Loucy (cell line): ENCODE results near the gene TAOK2.

Experiments used
- H2AFZ ChIP-seq: fragments of 200-600 bp; sonication (generic); 2 replicates; pipeline ENCODE4 v1.6.0; 2016; ENCODE audit warnings: antibody characterized with exemption, mild to moderate bottlenecking, low read length, moderate library complexity
- H3F3A ChIP-seq: fragments of 200-600 bp; 2 replicates; pipeline ENCODE4 v1.6.0; 2016; ENCODE audit warnings: antibody characterized with exemption, low read depth, mild to moderate bottlenecking
- H3K27me3 ChIP-seq: fragments of 200-600 bp; sonication (generic); 2 replicates; pipeline ENCODE4 v1.6.1; 2014; ENCODE audit warnings: low read length, mild to moderate bottlenecking; ENCODE audit not compliant: insufficient read depth, poor library complexity, severe bottlenecking
- H3K36me3 ChIP-seq: fragments of 200-600 bp; sonication (generic); 2 replicates; pipeline ENCODE4 v1.6.1; 2016; ENCODE audit warnings: low read length; ENCODE audit not compliant: insufficient read depth
- H3K4me1 ChIP-seq: fragments of 200-600 bp; sonication (generic); 2 replicates; pipeline ENCODE4 v1.5.1; 2014; ENCODE audit warnings: low read length, mild to moderate bottlenecking; ENCODE audit not compliant: insufficient read depth, poor library complexity, severe bottlenecking
- H3K4me2 ChIP-seq: fragments of 200-600 bp; sonication (generic); 2 replicates; pipeline ENCODE4 v1.6.0; 2014; ENCODE audit warnings: antibody characterized with exemption, low read length, low read depth, mild to moderate bottlenecking; ENCODE audit not compliant: poor library complexity, severe bottlenecking
- H3K4me3 ChIP-seq: fragments of 200-600 bp; sonication (generic); 2 replicates; pipeline ENCODE4 v1.5.1; 2014; ENCODE audit warnings: low read length, mild to moderate bottlenecking, mixed read lengths; ENCODE audit not compliant: poor library complexity, severe bottlenecking
- H3K79me2 ChIP-seq: fragments of 200-600 bp; sonication (generic); 2 replicates; pipeline ENCODE4 v1.6.1; 2014; ENCODE audit warnings: low read length; ENCODE audit not compliant: insufficient read depth
- H3K9ac ChIP-seq: fragments of 200-600 bp; sonication (generic); 2 replicates; pipeline ENCODE4 v1.6.0; 2014; ENCODE audit warnings: mild to moderate bottlenecking, low read depth, low read length, moderate library complexity; ENCODE audit not compliant: poor library complexity, severe bottlenecking
- H3K9me2 ChIP-seq: fragments of 200-600 bp; sonication (generic); replicated peaks from 2 replicates; pipeline ENCODE4 v1.6.1; 2016; ENCODE audit warnings: low read depth, low read length, mixed read lengths
- H3K9me3 ChIP-seq: fragments of 200-600 bp; sonication (generic); 2 replicates; pipeline ENCODE4 v1.6.1; 2014; ENCODE audit warnings: mild to moderate bottlenecking, antibody characterized with exemption, low read length, low read depth; ENCODE audit not compliant: insufficient read depth
- H4K20me1 ChIP-seq: fragments of 200-600 bp; sonication (generic); 2 replicates; pipeline ENCODE4 v1.6.0; 2014; ENCODE audit warnings: antibody characterized with exemption, low read length, mild to moderate bottlenecking; ENCODE audit not compliant: insufficient read depth, poor library complexity, severe bottlenecking
- CTCF ChIP-seq: fragments of 200-600 bp; sonication (generic); conservative IDR thresholded peaks from 2 replicates; pipeline ENCODE4 v1.5.1; 2014; ENCODE audit warnings: mild to moderate bottlenecking, antibody characterized with exemption, low read length
- EZH2phosphoT487 ChIP-seq: fragments of 200-600 bp; IDR thresholded peaks from 2 replicates; pipeline ENCODE4 v1.6.1; 2018; ENCODE audit warnings: antibody characterized with exemption, mild to moderate bottlenecking, moderate library complexity, borderline replicate concordance

TAOK2 gene

GRCh38 chr16:29943846-29944799 is 29.5 kb upstream of the TAOK2 start:
- peak; percentile 40 for TF ChIP-seq CTCF
- TF ChIP-seq EZH2phosphoT487, result no peak
- no peak overlapping the region for H3K4me2 ChIP-seq
- peaks cover 11% of the 10 kb centered on the region for H3K4me1 ChIP-seq
- H3K79me2 ChIP-seq, result no peaks in the 10 kb centered on the region
- H2AFZ ChIP-seq, result no peak overlapping the region
- H3K4me3 ChIP-seq, result no peak overlapping the region
- no peaks in the 10 kb centered on the region for H3K36me3 ChIP-seq
- no peaks in the 10 kb centered on the region for H3K27me3 ChIP-seq
- peak overlapping the region; percentile 27 for H3K9ac ChIP-seq
- H3K9me2 ChIP-seq, result no peaks in the 10 kb centered on the region
- H4K20me1 ChIP-seq, result no peaks in the 10 kb centered on the region
- H3K9me3 ChIP-seq, result no peaks in the 10 kb centered on the region
- H3F3A ChIP-seq, result no peaks in the 10 kb centered on the region

GRCh38 chr16:29947897-29948296 is 25.8 kb upstream of the TAOK2 start:
- Histone ChIP-seq H3K4me2 (no peak overlapping the region), H3K79me2 (no peaks in the 10 kb centered on the region), H4K20me1 (no peaks in the 10 kb centered on the region), H3K9me3 (no peaks in the 10 kb centered on the region; the same call in 1 of the 2 replicates), H3K9me2 (no peaks in the 10 kb centered on the region), H3K36me3 (no peaks in the 10 kb centered on the region), H3K4me3 (no peak overlapping the region), H3K9ac (no peak overlapping the region), H3F3A (no peaks in the 10 kb centered on the region), H2AFZ (no peak overlapping the region), H3K4me1 (peaks cover 11% of the 10 kb centered on the region), H3K27me3 (no peaks in the 10 kb centered on the region)
- TF ChIP-seq EZH2phosphoT487, result no peak
- no peak for TF ChIP-seq CTCF

GRCh38 chr16:29950806-29951461 is 22.7 kb upstream of the TAOK2 start:
- H3K9me2 ChIP-seq, result no peaks in the 10 kb centered on the region
- H3K4me2 ChIP-seq, result no peak overlapping the region
- no peaks in the 10 kb centered on the region for H3F3A ChIP-seq
- no peaks in the 10 kb centered on the region for H3K27me3 ChIP-seq
- no peaks in the 10 kb centered on the region for H4K20me1 ChIP-seq
- no peaks in the 10 kb centered on the region; the same call in 1 of the 2 replicates for H3K9me3 ChIP-seq
- H3K9ac ChIP-seq, result no peak overlapping the region
- no peaks in the 10 kb centered on the region for H3K36me3 ChIP-seq
- H2AFZ ChIP-seq, result no peak overlapping the region
- no peak overlapping the region for H3K4me3 ChIP-seq
- no peaks in the 10 kb centered on the region for H3K79me2 ChIP-seq
- no peaks in the 10 kb centered on the region for H3K4me1 ChIP-seq
- TF ChIP-seq CTCF (no peak), EZH2phosphoT487 (no peak)
